Measurements from ENCODE around the gene DNAJB13.
"Not testable (repeated sequence)": the region's sequence is repeated elsewhere in the genome, so short reads cannot be mapped to it uniquely, and the experiment has no call there.

DNAJB13 gene

GRCh38 chr11:73978576-73979086 is 27.8 kb downstream of the DNAJB13 start:
- peak overlapping the region; percentile 96 for H3K4me3 Mint-ChIP-seq
- H3K36me3 Mint-ChIP-seq (ENCODE audit: low read depth) = peaks cover 84% of the 10 kb centered on the region
- peak overlapping the region; percentile 97 for H3K27ac Mint-ChIP-seq
- H3K27me3 Mint-ChIP-seq (ENCODE audit: low read depth) = no peaks in the 10 kb centered on the region
- no peaks in the 10 kb centered on the region for H3K9me3 Mint-ChIP-seq
- peaks cover 61% of the 10 kb centered on the region for H3K4me1 Mint-ChIP-seq (ENCODE audit: low read depth)

GRCh38 chr11:73980001-73980961 is 29.5 kb downstream of the DNAJB13 start:
- Mint-ChIP-seq H3K27ac (peak overlapping the region; percentile 97), H3K27me3 (ENCODE audit: low read depth) (no peaks in the 10 kb centered on the region), H3K4me1 (ENCODE audit: low read depth) (peaks cover 54% of the 10 kb centered on the region), H3K9me3 (no peaks in the 10 kb centered on the region), H3K4me3 (peak overlapping the region; percentile 96), H3K36me3 (ENCODE audit: low read depth) (peaks cover 69% of the 10 kb centered on the region)

GRCh38 chr11:73981051-73981805 is 30.4 kb downstream of the DNAJB13 start:
- peak overlapping the region; percentile 97 for H3K27ac Mint-ChIP-seq
- H3K9me3 Mint-ChIP-seq = no peaks in the 10 kb centered on the region
- peaks cover 59% of the 10 kb centered on the region for H3K36me3 Mint-ChIP-seq (ENCODE audit: low read depth)
- peak overlapping the region; percentile 96 for H3K4me3 Mint-ChIP-seq
- peaks cover 49% of the 10 kb centered on the region for H3K4me1 Mint-ChIP-seq (ENCODE audit: low read depth)
- H3K27me3 Mint-ChIP-seq (ENCODE audit: low read depth) = no peaks in the 10 kb centered on the region

- Mint-ChIP-seq H3K36me3 (ENCODE audit: low read depth) (peaks cover 48% of the 10 kb centered on the region), H3K4me3 (peak within 1 kb of the TSS; percentile 96), H3K9me3 (no peaks in the 10 kb centered on the region), H3K4me1 (ENCODE audit: low read depth) (peaks cover 39% of the 10 kb centered on the region), H3K27ac (peak within 1 kb of the TSS; percentile 99), H3K27me3 (ENCODE audit: low read depth) (no peaks in the 10 kb centered on the region)
These were observed 31.8 kb downstream of the DNAJB13 start, which contains the start of gene UCP2 for GRCh38 chr11:73982595-73982989. UCP2 (minus strand) TSS chr11:73982843; CDS start chr11:73978378, 4,465 bp downstream.

- no peaks in the 10 kb centered on the region for H3K9me3 Mint-ChIP-seq
- peaks cover 37% of the 10 kb centered on the region for H3K4me1 Mint-ChIP-seq (ENCODE audit: low read depth)
- peak overlapping the region; percentile 96 for H3K4me3 Mint-ChIP-seq
- peaks cover 42% of the 10 kb centered on the region for H3K36me3 Mint-ChIP-seq (ENCODE audit: low read depth)
- H3K27ac Mint-ChIP-seq = peak overlapping the region; percentile 99
- H3K27me3 Mint-ChIP-seq (ENCODE audit: low read depth) = no peaks in the 10 kb centered on the region
These were observed 32.3 kb downstream of the DNAJB13 start for GRCh38 chr11:73982990-73983740.

- H3K27me3 Mint-ChIP-seq (ENCODE audit: low read depth) = no peaks in the 10 kb centered on the region
- no peaks in the 10 kb centered on the region for H3K9me3 Mint-ChIP-seq
- peak overlapping the region; percentile 99 for H3K27ac Mint-ChIP-seq
- H3K4me3 Mint-ChIP-seq = peak overlapping the region; percentile 96
- H3K4me1 Mint-ChIP-seq (ENCODE audit: low read depth) = peaks cover 31% of the 10 kb centered on the region
- H3K36me3 Mint-ChIP-seq (ENCODE audit: low read depth) = peaks cover 35% of the 10 kb centered on the region
These were observed 33.1 kb downstream of the DNAJB13 start for GRCh38 chr11:73983741-73984538.

- peaks cover 19% of the 10 kb centered on the region for H3K36me3 Mint-ChIP-seq (ENCODE audit: low read depth)
- peaks cover 15% of the 10 kb centered on the region for H3K4me1 Mint-ChIP-seq (ENCODE audit: low read depth)
- H3K27ac Mint-ChIP-seq; H3K4me3 Mint-ChIP-seq; H3K9me3 Mint-ChIP-seq; H3K27me3 Mint-ChIP-seq (ENCODE audit: low read depth): not testable (repeated sequence)
These were observed 34.8 kb downstream of the DNAJB13 start for GRCh38 chr11:73985661-73986060.

- Mint-ChIP-seq H3K4me3 (no peak overlapping the region), H3K27ac (no peak overlapping the region), H3K4me1 (ENCODE audit: low read depth) (peaks cover 19% of the 10 kb centered on the region), H3K27me3 (ENCODE audit: low read depth) (no peaks in the 10 kb centered on the region), H3K36me3 (ENCODE audit: low read depth) (no peaks in the 10 kb centered on the region), H3K9me3 (no peaks in the 10 kb centered on the region)
These were observed 37.4 kb downstream of the DNAJB13 start for GRCh38 chr11:73988227-73988626.

GRCh38 chr11:73989156-73989555 is 38.3 kb downstream of the DNAJB13 start:
- no peak overlapping the region for H3K27ac Mint-ChIP-seq

GRCh38 chr11:73990730-73991129 is 39.9 kb downstream of the DNAJB13 start:
- no peaks in the 10 kb centered on the region for H3K27me3 Mint-ChIP-seq (ENCODE audit: low read depth)
- H3K4me1 Mint-ChIP-seq (ENCODE audit: low read depth) = peaks cover 20% of the 10 kb centered on the region

More at GRCh38 chr11:73989156-73989555, 38.3 kb downstream of the DNAJB13 start:
- H3K36me3 Mint-ChIP-seq (ENCODE audit: low read depth) = no peaks in the 10 kb centered on the region
- H3K4me1 Mint-ChIP-seq (ENCODE audit: low read depth) = peaks cover 11% of the 10 kb centered on the region
- H3K9me3 Mint-ChIP-seq = no peaks in the 10 kb centered on the region
- H3K4me3 Mint-ChIP-seq = no peak overlapping the region
- H3K27me3 Mint-ChIP-seq (ENCODE audit: low read depth) = no peaks in the 10 kb centered on the region

GRCh38 chr11:73991471-73992006 is 40.7 kb downstream of the DNAJB13 start:
- Mint-ChIP-seq H3K4me3 (no peak overlapping the region), H3K36me3 (ENCODE audit: low read depth) (no peaks in the 10 kb centered on the region), H3K9me3 (no peaks in the 10 kb centered on the region), H3K4me1 (ENCODE audit: low read depth) (peaks cover 27% of the 10 kb centered on the region), H3K27ac (no peak overlapping the region), H3K27me3 (ENCODE audit: low read depth) (no peaks in the 10 kb centered on the region)

More at GRCh38 chr11:73990730-73991129, 39.9 kb downstream of the DNAJB13 start:
- H3K36me3 Mint-ChIP-seq (ENCODE audit: low read depth) = no peaks in the 10 kb centered on the region
- no peaks in the 10 kb centered on the region for H3K9me3 Mint-ChIP-seq
- no peak overlapping the region for H3K27ac Mint-ChIP-seq
- no peak overlapping the region for H3K4me3 Mint-ChIP-seq

- peaks cover 49% of the 10 kb centered on the region for H3K4me1 Mint-ChIP-seq (ENCODE audit: low read depth)
- no peaks in the 10 kb centered on the region for H3K27me3 Mint-ChIP-seq (ENCODE audit: low read depth)
- H3K4me3 Mint-ChIP-seq = peak overlapping the region; percentile 79
- no peaks in the 10 kb centered on the region for H3K9me3 Mint-ChIP-seq
- peak overlapping the region; percentile 100 for H3K27ac Mint-ChIP-seq
- peaks cover 6% of the 10 kb centered on the region for H3K36me3 Mint-ChIP-seq (ENCODE audit: low read depth)
These were observed 44.4 kb downstream of the DNAJB13 start for GRCh38 chr11:73995247-73995646.

GRCh38 chr11:73995731-73996130 is 44.9 kb downstream of the DNAJB13 start:
- Mint-ChIP-seq H3K27me3 (ENCODE audit: low read depth) (no peaks in the 10 kb centered on the region), H3K36me3 (ENCODE audit: low read depth) (peaks cover 6% of the 10 kb centered on the region), H3K4me3 (peak overlapping the region; percentile 79), H3K27ac (peak overlapping the region; percentile 100), H3K9me3 (no peaks in the 10 kb centered on the region), H3K4me1 (ENCODE audit: low read depth) (peaks cover 53% of the 10 kb centered on the region)

All from T-helper 1 cell treated with Interleukin-12 subunit alpha and Interleukin-12 subunit beta and Interleukin-4 antibody, amounts not matched to agents 30 μg/mL and 1 μg/mL, for 36 hours (primary cell).